K562 (cell line): Measurements from ENCODE around the gene DPH1. TPM values are rescaled to one million over a fixed set of nuclear protein-coding genes. Genes with fewer than 3 reads are reported as not detected.

Experiments used
- ATF1 ChIP-seq, 2 experiments: fragments of 450-650 bp in 1 of 2; IDR thresholded peaks; 2 replicates each; pipeline ENCODE4 v1.6.1; 2016; ENCODE audit warnings: missing compliant biosample characterization in 1 of 2, missing genetic modification characterization in 1 of 2
- GATAD2B ChIP-seq: fragments of 450-650 bp; IDR thresholded peaks from 2 replicates; pipeline ENCODE4 v1.6.1; 2017; ENCODE audit warnings: mild to moderate bottlenecking, borderline replicate concordance
- NCOA1 ChIP-seq: fragments of 450-650 bp; IDR thresholded peaks from 2 replicates; pipeline ENCODE4 v1.6.1; 2016; ENCODE audit warnings: low read depth
- ZNF224 ChIP-seq: sonication (generic); formaldehyde crosslinking; IDR thresholded peaks from 2 replicates; pipeline ENCODE4 v1.8.0; 2022; ENCODE audit warnings: mild to moderate bottlenecking, missing genetic modification reagents
- polyA plus RNA-seq, 8 experiments: library from polyadenylated mRNA; depleted of rRNA in 4 of 8; stranded (reverse) in 5 of 8; unstranded in 3 of 8; fragments of >200 nt; fragmentation: Nextera tagmentation in 2 of 8; fragmentation: Illumina TruSeq in 1 of 8; extraction: Ambion mirVana in 2 of 8; extraction: Trizol in 1 of 8; gene quantifications; 2 replicates each; pipeline versions ENCODE4 v1.2.1 to v1.2.3, GENCODE V29; 2011 to 2014; ENCODE audit warnings: inconsistent platforms in 1 of 8, missing spikeins in 1 of 8
- total RNA-seq, 7 experiments: library from RNA; depleted of rRNA in 6 of 7; stranded (reverse); fragments of >200 nt in 6 of 7; fragmentation: Illumina TruSeq in 2 of 7; extraction: Trizol in 2 of 7; gene quantifications; 2 replicates each; pipeline versions ENCODE4 v1.2.1 to v1.2.3, GENCODE V29; 2011 to 2021; ENCODE audit warnings: low replicate concordance in 1 of 7
- TF ChIP-seq, protein P1 (sequence below): fragments of 250-450 bp; sonication (Bioruptor Pico); IDR thresholded peaks from 2 replicates; pipeline ENCODE4 v1.5.0; 2020; ENCODE audit warnings: mild to moderate bottlenecking
- TF ChIP-seq, protein P2 (sequence below): fragments of 450-650 bp; IDR thresholded peaks from 2 replicates; pipeline ENCODE4 v1.6.1; 2016
- TF ChIP-seq, protein P3 (sequence below), 2 experiments: fragments of 200-800 bp in 1 of 2; sonication (Bioruptor generic) in 1 of 2; sonication (generic) in 1 of 2; formaldehyde crosslinking in 1 of 2; IDR thresholded peaks in 1 of 2; conservative IDR thresholded peaks in 1 of 2; 2 replicates each; pipeline versions ENCODE4 v1.5.0 to v1.6.1; 2016 to 2020; ENCODE audit warnings: missing compliant biosample characterization in 1 of 2, missing genetic modification characterization in 1 of 2, missing genetic modification reagents in 1 of 2
- TF ChIP-seq, protein P4 (sequence below), 2 experiments: fragments of 450-650 bp in 1 of 2; sonication (generic) in 1 of 2; formaldehyde crosslinking in 1 of 2; IDR thresholded peaks in 1 of 2; conservative IDR thresholded peaks in 1 of 2; 2 replicates each; pipeline versions ENCODE4 v1.6.1 to v1.8.1; 2016 to 2023; ENCODE audit warnings: mild to moderate bottlenecking in 2 of 2, moderate library complexity in 2 of 2, inconsistent platforms in 1 of 2, missing genetic modification reagents in 1 of 2

Gene DPH1
- total and polyA plus RNA-seq, 9 of the 15 experiments (the other 6 are each of a cell fraction or from before 2014, with no cell fraction given) = 0.42 to 40.6 (median 20.2) TPM

DNA sequence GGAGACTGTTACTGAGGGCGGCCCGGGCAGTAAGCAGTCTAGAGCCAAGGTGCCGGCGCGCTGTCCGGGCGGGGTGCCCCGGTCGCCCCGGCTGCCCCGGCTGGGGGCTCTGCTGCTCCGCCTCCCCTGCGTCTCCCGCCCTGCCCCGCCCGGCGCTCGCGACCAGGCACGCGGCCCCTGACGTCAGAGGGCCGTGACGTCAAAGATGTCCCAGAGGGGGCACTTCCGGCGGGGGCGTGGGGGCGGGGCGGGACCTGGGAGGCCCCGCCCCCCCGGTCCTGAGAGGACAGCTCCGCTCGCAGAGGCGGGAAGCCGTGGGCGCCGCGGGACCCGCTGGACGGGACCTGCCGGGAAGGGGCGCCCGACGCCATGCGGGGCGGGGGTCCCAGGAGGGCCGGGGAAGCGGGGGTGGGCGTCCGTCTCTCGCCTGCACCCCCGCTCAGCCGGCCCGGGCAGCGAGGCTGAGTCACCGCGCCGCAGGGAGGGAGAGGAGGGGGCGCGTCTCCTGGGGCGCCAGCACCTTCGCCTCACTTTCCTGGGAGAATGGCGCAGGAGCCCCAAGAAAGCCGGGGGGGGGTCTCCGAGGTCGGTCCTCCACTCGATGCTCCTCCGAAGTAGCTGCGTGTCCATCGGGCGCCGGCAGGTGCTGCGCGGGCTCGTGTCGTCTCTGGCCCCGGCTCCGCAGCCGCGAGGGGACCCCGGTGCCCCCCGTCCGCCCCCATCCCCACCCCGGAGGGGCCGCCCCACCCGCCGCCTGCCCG lies 20.5 kb downstream of the DPH1 start (continued):
- TF ChIP-seq, protein P1, sequence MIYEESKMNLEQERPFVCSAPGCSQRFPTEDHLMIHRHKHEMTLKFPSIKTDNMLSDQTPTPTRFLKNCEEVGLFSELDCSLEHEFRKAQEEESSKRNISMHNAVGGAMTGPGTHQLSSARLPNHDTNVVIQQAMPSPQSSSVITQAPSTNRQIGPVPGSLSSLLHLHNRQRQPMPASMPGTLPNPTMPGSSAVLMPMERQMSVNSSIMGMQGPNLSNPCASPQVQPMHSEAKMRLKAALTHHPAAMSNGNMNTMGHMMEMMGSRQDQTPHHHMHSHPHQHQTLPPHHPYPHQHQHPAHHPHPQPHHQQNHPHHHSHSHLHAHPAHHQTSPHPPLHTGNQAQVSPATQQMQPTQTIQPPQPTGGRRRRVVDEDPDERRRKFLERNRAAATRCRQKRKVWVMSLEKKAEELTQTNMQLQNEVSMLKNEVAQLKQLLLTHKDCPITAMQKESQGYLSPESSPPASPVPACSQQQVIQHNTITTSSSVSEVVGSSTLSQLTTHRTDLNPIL (CRISPR knock-in tag) = no peak
- no peak for TF ChIP-seq ZNF224 (CRISPR knock-in tag)
- TF ChIP-seq, protein P2, sequence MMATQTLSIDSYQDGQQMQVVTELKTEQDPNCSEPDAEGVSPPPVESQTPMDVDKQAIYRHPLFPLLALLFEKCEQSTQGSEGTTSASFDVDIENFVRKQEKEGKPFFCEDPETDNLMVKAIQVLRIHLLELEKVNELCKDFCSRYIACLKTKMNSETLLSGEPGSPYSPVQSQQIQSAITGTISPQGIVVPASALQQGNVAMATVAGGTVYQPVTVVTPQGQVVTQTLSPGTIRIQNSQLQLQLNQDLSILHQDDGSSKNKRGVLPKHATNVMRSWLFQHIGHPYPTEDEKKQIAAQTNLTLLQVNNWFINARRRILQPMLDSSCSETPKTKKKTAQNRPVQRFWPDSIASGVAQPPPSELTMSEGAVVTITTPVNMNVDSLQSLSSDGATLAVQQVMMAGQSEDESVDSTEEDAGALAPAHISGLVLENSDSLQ = no peak
- TF ChIP-seq GATAD2B = no peak
- peak; percentile 75 for TF ChIP-seq ATF1 (CRISPR knock-in tag; IDR thresholded peaks at IDR 0.05)
- TF ChIP-seq ATF1 (tag; IDR thresholded peaks at IDR 0.05) = peak; percentile 93
- TF ChIP-seq, protein P3, sequence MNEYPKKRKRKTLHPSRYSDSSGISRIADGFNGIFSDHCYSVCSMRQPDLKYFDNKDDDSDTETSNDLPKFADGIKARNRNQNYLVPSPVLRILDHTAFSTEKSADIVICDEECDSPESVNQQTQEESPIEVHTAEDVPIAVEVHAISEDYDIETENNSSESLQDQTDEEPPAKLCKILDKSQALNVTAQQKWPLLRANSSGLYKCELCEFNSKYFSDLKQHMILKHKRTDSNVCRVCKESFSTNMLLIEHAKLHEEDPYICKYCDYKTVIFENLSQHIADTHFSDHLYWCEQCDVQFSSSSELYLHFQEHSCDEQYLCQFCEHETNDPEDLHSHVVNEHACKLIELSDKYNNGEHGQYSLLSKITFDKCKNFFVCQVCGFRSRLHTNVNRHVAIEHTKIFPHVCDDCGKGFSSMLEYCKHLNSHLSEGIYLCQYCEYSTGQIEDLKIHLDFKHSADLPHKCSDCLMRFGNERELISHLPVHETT (CRISPR knock-in tag; conservative IDR thresholded peaks at IDR 0.05 in 1 of 2, IDR thresholded peaks at IDR 0.05 in 1 of 2) = no peak
- TF ChIP-seq NCOA1 = no peak; the same call in 1 of the 2 replicates
- TF ChIP-seq, protein P4, sequence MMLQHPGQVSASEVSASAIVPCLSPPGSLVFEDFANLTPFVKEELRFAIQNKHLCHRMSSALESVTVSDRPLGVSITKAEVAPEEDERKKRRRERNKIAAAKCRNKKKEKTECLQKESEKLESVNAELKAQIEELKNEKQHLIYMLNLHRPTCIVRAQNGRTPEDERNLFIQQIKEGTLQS (IDR thresholded peaks at IDR 0.05) = 0 out of 2 replicates have a peak, but pooled peaks have one; percentile 19
- TF ChIP-seq, protein P4 (CRISPR knock-in tag; conservative IDR thresholded peaks at IDR 0.05) = no peak
